ENCODE results near the gene PCCA.

PCCA gene

GRCh38 chr13:100478107-100478809, 389.4 kb downstream of the PCCA start:
- H3K4me3 ChIP-seq (replicated peaks; ENCODE audit: low read depth, low read length) = no peak overlapping the region
- TF ChIP-seq CTCF (IDR thresholded peaks at IDR 0.05; ENCODE audit: low read length, missing control alignments) = no peak
- no peak for DNase-seq (ENCODE audit: low read depth)

- no peak for TF ChIP-seq CTCF (IDR thresholded peaks at IDR 0.05; ENCODE audit: low read length, missing control alignments)
- DNase-seq (ENCODE audit: low read depth) = no peak
- no peak overlapping the region for H3K4me3 ChIP-seq (replicated peaks; ENCODE audit: low read depth, low read length)
Observed at GRCh38 chr13:100480676-100481075, 391.8 kb downstream of the PCCA start.

GRCh38 chr13:100483139-100483538, 394.2 kb downstream of the PCCA start:
- DNase-seq (ENCODE audit: low read depth) = no peak
- no peak overlapping the region for H3K4me3 ChIP-seq (replicated peaks; ENCODE audit: low read depth, low read length)
- TF ChIP-seq CTCF (IDR thresholded peaks at IDR 0.05; ENCODE audit: low read length, missing control alignments) = no peak

- no peak for TF ChIP-seq CTCF (IDR thresholded peaks at IDR 0.05; ENCODE audit: low read length, missing control alignments)
- H3K4me3 ChIP-seq (replicated peaks; ENCODE audit: low read depth, low read length) = no peak overlapping the region
- no peak for DNase-seq (ENCODE audit: low read depth)
Observed at GRCh38 chr13:100483841-100484381, 395.0 kb downstream of the PCCA start.

- TF ChIP-seq CTCF (IDR thresholded peaks at IDR 0.05; ENCODE audit: low read length, missing control alignments) = no peak
- DNase-seq (ENCODE audit: low read depth) = no peak
Observed at GRCh38 chr13:100484702-100485101, 395.8 kb downstream of the PCCA start.

GRCh38 chr13:100485265-100485664, 396.4 kb downstream of the PCCA start:
- DNase-seq (ENCODE audit: low read depth) = no peak
- TF ChIP-seq CTCF (IDR thresholded peaks at IDR 0.05; ENCODE audit: low read length, missing control alignments) = no peak
- no peak overlapping the region for H3K4me3 ChIP-seq (replicated peaks; ENCODE audit: low read depth, low read length)

More at GRCh38 chr13:100484702-100485101, 395.8 kb downstream of the PCCA start:
- no peak overlapping the region for H3K4me3 ChIP-seq (replicated peaks; ENCODE audit: low read depth, low read length)

GRCh38 chr13:100490692-100491091, 401.8 kb downstream of the PCCA start:
- H3K4me3 ChIP-seq (replicated peaks; ENCODE audit: low read depth, low read length) = no peak overlapping the region
- no peak for TF ChIP-seq CTCF (IDR thresholded peaks at IDR 0.05; ENCODE audit: low read length, missing control alignments)
- DNase-seq (ENCODE audit: low read depth) = no peak

All from fibroblast of pulmonary artery (primary cell).